ENCODE results near the gene P2RY8.
"Not testable (repeated sequence)": the region's sequence is repeated elsewhere in the genome, so short reads cannot be mapped to it uniquely, and the experiment has no call there.

Gene P2RY8

GRCh38 chrX:1520350-1520749, 16.6 kb downstream of the P2RY8 start:
- no peak for DNase-seq (ENCODE audit: low read depth)

- no peak for DNase-seq (ENCODE audit: low read depth)
Observed at GRCh38 chrX:1519022-1519497, 17.9 kb downstream of the P2RY8 start.

GRCh38 chrX:1518512-1518911, 18.5 kb downstream of the P2RY8 start:
- no peak for DNase-seq (ENCODE audit: low read depth)

- no peak for DNase-seq (ENCODE audit: low read depth)
Observed at GRCh38 chrX:1516596-1517104, 20.3 kb downstream of the P2RY8 start.

GRCh38 chrX:1511829-1512228, 25.2 kb downstream of the P2RY8 start:
- DNase-seq (ENCODE audit: low read depth): no peak

GRCh38 chrX:1511150-1511549, 25.8 kb downstream of the P2RY8 start:
- no peak for DNase-seq (ENCODE audit: low read depth)

GRCh38 chrX:1507511-1508463, 29.2 kb downstream of the P2RY8 start:
- DNase-seq (ENCODE audit: low read depth): no peak

- DNase-seq (ENCODE audit: low read depth): no peak
Observed at GRCh38 chrX:1506916-1507315, 30.1 kb downstream of the P2RY8 start.

GRCh38 chrX:1502853-1503252, 34.1 kb downstream of the P2RY8 start:
- no peak for DNase-seq (ENCODE audit: low read depth)

- no peak for DNase-seq (ENCODE audit: low read depth)
Observed at GRCh38 chrX:1502241-1502640, 34.7 kb downstream of the P2RY8 start.

- DNase-seq (ENCODE audit: low read depth): no peak
Observed at GRCh38 chrX:1500701-1501624, 36.0 kb downstream of the P2RY8 start.

- no peak for DNase-seq (ENCODE audit: low read depth)
Observed at GRCh38 chrX:1496076-1496475, 40.9 kb downstream of the P2RY8 start.

- DNase-seq (ENCODE audit: low read depth): no peak
Observed at GRCh38 chrX:1493877-1494510, 43.0 kb downstream of the P2RY8 start.

GRCh38 chrX:1493412-1493811, 43.6 kb downstream of the P2RY8 start:
- DNase-seq (ENCODE audit: low read depth): no peak

GRCh38 chrX:1492421-1493012, 44.5 kb downstream of the P2RY8 start:
- no peak for DNase-seq (ENCODE audit: low read depth)

GRCh38 chrX:1491851-1492349, 45.1 kb downstream of the P2RY8 start:
- no peak for DNase-seq (ENCODE audit: low read depth)

GRCh38 chrX:1491248-1491647, 45.7 kb downstream of the P2RY8 start:
- not testable (repeated sequence) for DNase-seq (ENCODE audit: low read depth)

- not testable (repeated sequence) for DNase-seq (ENCODE audit: low read depth)
Observed at GRCh38 chrX:1490723-1491122, 46.3 kb downstream of the P2RY8 start.

GRCh38 chrX:1489354-1489753, 47.6 kb downstream of the P2RY8 start:
- DNase-seq (ENCODE audit: low read depth): not testable (repeated sequence)

GRCh38 chrX:1488745-1489144, 48.2 kb downstream of the P2RY8 start:
- DNase-seq (ENCODE audit: low read depth): no peak

- DNase-seq (ENCODE audit: low read depth): no peak
Observed at GRCh38 chrX:1488141-1488540, 48.8 kb downstream of the P2RY8 start.
